Stimulated activated CD8-positive, alpha-beta memory T cell treated with anti-CD3 and anti-CD28 coated beads, Interleukin-15, amount 100 ng/mL, for 48 hours (primary cell): ENCODE data around the gene PPP2R5C.

ENCODE experiments used
- DNase-seq, 2 donors: peaks; one replicate each; pipeline ENCODE4 v3.0.0-alpha.2; 2020; ENCODE audit warnings: low read depth in 2 of 2

The PPP2R5C gene

GRCh38 chr14:101917413-101918017, 156.0 kb downstream of the PPP2R5C start:
- DNase-seq = no peak

GRCh38 chr14:101918065-101918989, 156.8 kb downstream of the PPP2R5C start:
- DNase-seq = no peak

GRCh38 chr14:101920271-101920670, 158.8 kb downstream of the PPP2R5C start:
- no peak for DNase-seq

- no peak for DNase-seq
Measured at GRCh38 chr14:101922866-101923265, 161.4 kb downstream of the PPP2R5C start.

- no peak for DNase-seq
Measured at GRCh38 chr14:101925152-101925551, 163.6 kb downstream of the PPP2R5C start.

GRCh38 chr14:101926085-101926484, 164.6 kb downstream of the PPP2R5C start:
- no peak for DNase-seq

GRCh38 chr14:101926620-101927019, 165.1 kb downstream of the PPP2R5C start:
- no peak for DNase-seq

GRCh38 chr14:101927859-101928258, 166.3 kb downstream of the PPP2R5C start:
- DNase-seq = peak in 1 of 2 donors; percentile 25

- no peak for DNase-seq
Measured at GRCh38 chr14:101928415-101928841, 166.9 kb downstream of the PPP2R5C start.

- DNase-seq = no peak
Measured at GRCh38 chr14:101929096-101929495, 167.6 kb downstream of the PPP2R5C start.

- DNase-seq = no peak
Measured at GRCh38 chr14:101929946-101930345, 168.4 kb downstream of the PPP2R5C start.

GRCh38 chr14:101932673-101933072, 171.2 kb downstream of the PPP2R5C start:
- DNase-seq = no peak

GRCh38 chr14:101933209-101933608, 171.7 kb downstream of the PPP2R5C start:
- DNase-seq = no peak

- no peak for DNase-seq
Measured at GRCh38 chr14:101934601-101935150, 173.2 kb downstream of the PPP2R5C start.

GRCh38 chr14:101937926-101938767, 176.6 kb downstream of the PPP2R5C start:
- DNase-seq = no peak

- DNase-seq = no peak
Measured at GRCh38 chr14:101939646-101940170, 178.2 kb downstream of the PPP2R5C start.

GRCh38 chr14:101944451-101944850, 182.9 kb downstream of the PPP2R5C start:
- DNase-seq = no peak

GRCh38 chr14:101945171-101945570, 183.7 kb downstream of the PPP2R5C start:
- DNase-seq = no peak

- no peak for DNase-seq
Measured at GRCh38 chr14:101947577-101947903, 186.0 kb downstream of the PPP2R5C start.

- peak; percentile 100 for DNase-seq
Measured at GRCh38 chr14:101947904-101948665, 186.6 kb downstream of the PPP2R5C start.

- no peak for DNase-seq
Measured at GRCh38 chr14:101948666-101949216, 187.2 kb downstream of the PPP2R5C start.
